HepG2 (cell line): ENCODE measurements around the gene ULK3.

Experiments
- ATF1 ChIP-seq: IDR thresholded peaks from 2 replicates; pipeline ENCODE4 v1.6.1; 2016; ENCODE audit warnings: mild to moderate bottlenecking, control low read depth
- CREB3 ChIP-seq: sonication (generic); formaldehyde crosslinking; IDR thresholded peaks from 2 replicates; pipeline ENCODE4 v1.5.0; 2020; ENCODE audit warnings: missing genetic modification reagents
- FOSL2 ChIP-seq: sonication (generic); formaldehyde crosslinking; IDR thresholded peaks from 2 replicates; pipeline ENCODE4 v1.4.0; 2020; ENCODE audit warnings: missing genetic modification reagents
- HOXA7 ChIP-seq: sonication (generic); formaldehyde crosslinking; IDR thresholded peaks from 2 replicates; pipeline ENCODE4 v1.8.1; 2022; ENCODE audit warnings: mild to moderate bottlenecking, missing genetic modification reagents, moderate library complexity
- MATR3 ChIP-seq: sonication (generic); formaldehyde crosslinking; IDR thresholded peaks from 2 replicates; pipeline ENCODE4 v1.4.0; 2020; ENCODE audit warnings: missing genetic modification reagents
- RELA ChIP-seq: sonication (generic); formaldehyde crosslinking; IDR thresholded peaks from 2 replicates; pipeline ENCODE4 v1.4.0; 2020; ENCODE audit warnings: missing genetic modification reagents
- SMAD3 ChIP-seq: sonication (generic); formaldehyde crosslinking; IDR thresholded peaks from 2 replicates; pipeline ENCODE4 v1.4.0; 2020; ENCODE audit warnings: missing genetic modification reagents

DNA sequence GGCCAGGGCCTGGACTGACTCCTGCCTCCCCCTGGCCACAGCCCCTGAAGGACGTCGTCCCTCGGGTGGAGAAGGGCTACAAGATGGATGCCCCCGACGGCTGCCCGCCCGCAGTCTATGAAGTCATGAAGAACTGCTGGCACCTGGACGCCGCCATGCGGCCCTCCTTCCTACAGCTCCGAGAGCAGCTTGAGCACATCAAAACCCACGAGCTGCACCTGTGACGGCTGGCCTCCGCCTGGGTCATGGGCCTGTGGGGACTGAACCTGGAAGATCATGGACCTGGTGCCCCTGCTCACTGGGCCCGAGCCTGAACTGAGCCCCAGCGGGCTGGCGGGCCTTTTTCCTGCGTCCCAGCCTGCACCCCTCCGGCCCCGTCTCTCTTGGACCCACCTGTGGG, 40.7 kb downstream of the ULK3 start:
- no peak for TF ChIP-seq MATR3
- no peak for TF ChIP-seq HOXA7 (CRISPR knock-in tag)
- TF ChIP-seq CREB3 (CRISPR knock-in tag) = no peak
- TF ChIP-seq ATF1 = no peak
- TF ChIP-seq FOSL2 = no peak
- TF ChIP-seq RELA (CRISPR knock-in tag) = no peak
- TF ChIP-seq SMAD3 = no peak
